H1 (cell line): ENCODE data around the gene ABCC2. TPM values are rescaled to one million over a fixed set of nuclear protein-coding genes. Genes with fewer than 3 reads are reported as not detected.

Experiments used
- CTCF ChIA-PET: fragments of 300-600 bp; sonication (Branson Sonifier 250); formaldehyde crosslinking; loops from one replicate; lab custom pipeline; 2021; ENCODE audit not compliant: partially characterized antibody; lab: Charles Lee
- POLR2A ChIA-PET: fragments of 300-600 bp; sonication (Branson Sonifier 250); formaldehyde crosslinking; loops from one replicate; lab custom pipeline; 2021; ENCODE audit warnings: inconsistent platforms; ENCODE audit not compliant: partially characterized antibody; lab: Charles Lee
- DNase-seq, 2 experiments: peaks; one replicate each; pipeline versions ENCODE4 v3.0.0 to v3.0.0-alpha.2; 2010 to 2022; ENCODE audit warnings: low spot score in 2 of 2, low read depth in 1 of 2, mixed read lengths in 1 of 2
- FAIRE-seq: peaks from 2 replicates; lab custom pipeline; 2011; peaks lifted over from hg19 to GRCh38; lab: Jason Lieb, UNC
- H2AFZ ChIP-seq: 2 replicates; pipeline ENCODE4 v1.8.1; 2012; ENCODE audit warnings: low read length, inconsistent platforms
- H2AK5ac ChIP-seq: 2 replicates; pipeline ENCODE4 v1.6.1; 2013; ENCODE audit warnings: low read depth, low read length
- H2BK120ac ChIP-seq: replicated peaks from 2 replicates; pipeline ENCODE3; 2013; ENCODE audit warnings: low read depth, low read length, inconsistent platforms
- H2BK12ac ChIP-seq: 2 replicates; pipeline ENCODE4 v1.6.1; 2013; ENCODE audit warnings: low read depth, low read length
- H2BK15ac ChIP-seq: 2 replicates; pipeline ENCODE4 v1.6.1; 2013; ENCODE audit warnings: low read length
- H2BK20ac ChIP-seq: 2 replicates; pipeline ENCODE4 v1.6.1; 2013; ENCODE audit warnings: low read length
- H2BK5ac ChIP-seq: 2 replicates; pipeline ENCODE4 v1.6.1; 2013; ENCODE audit warnings: low read depth, low read length
- H3K14ac ChIP-seq: 2 replicates; pipeline ENCODE4 v1.6.1; 2013; ENCODE audit warnings: inconsistent platforms; ENCODE audit not compliant: insufficient read length
- H3K18ac ChIP-seq: 2 replicates; pipeline ENCODE4 v1.6.1; 2013; ENCODE audit warnings: low read length; ENCODE audit errors: extremely low read depth
- H3K23ac ChIP-seq: 2 replicates; pipeline ENCODE4 v1.6.1; 2013; ENCODE audit warnings: inconsistent platforms; ENCODE audit not compliant: insufficient read length
- H3K23me2 ChIP-seq: 2 replicates; pipeline ENCODE4 v1.6.1; 2013; ENCODE audit warnings: low read depth, low read length
- H3K27ac ChIP-seq: 2 replicates; pipeline ENCODE4 v1.6.1; 2011; ENCODE audit warnings: low read depth, low read length, inconsistent platforms
- H3K27me3 ChIP-seq, 4 experiments: replicated peaks in 1 of 4; 1 replicate in 1 of 4; 2 replicates in 3 of 4; pipeline versions ENCODE4 v1.6.1 to v1.8.1; 2011 to 2013; ENCODE audit warnings: low read length in 3 of 4, mild to moderate bottlenecking in 3 of 4, inconsistent platforms in 2 of 4, mixed read lengths in 2 of 4, moderate library complexity in 1 of 4; ENCODE audit not compliant: control insufficient read depth in 3 of 4, insufficient read depth in 3 of 4; ENCODE audit errors: extremely low read depth in 1 of 4
- H3K36me3 ChIP-seq, 4 experiments: 2 replicates each; pipeline versions ENCODE4 v1.6.1 to v1.8.1; 2011 to 2013; ENCODE audit warnings: mild to moderate bottlenecking in 4 of 4, low read length in 3 of 4, moderate library complexity in 2 of 4, control low read depth in 1 of 4, inconsistent platforms in 1 of 4; ENCODE audit not compliant: insufficient read depth in 4 of 4, control insufficient read depth in 2 of 4
- H3K4ac ChIP-seq: replicated peaks from 2 replicates; pipeline ENCODE3; 2013; ENCODE audit warnings: low read length, low read depth, mixed read lengths, inconsistent platforms; ENCODE audit not compliant: insufficient read length
- H3K4me1 ChIP-seq, 4 experiments: replicated peaks in 1 of 4; 1 replicate in 1 of 4; 2 replicates in 3 of 4; pipeline versions ENCODE4 v1.6.1 to v1.8.1; 2011 to 2013; ENCODE audit warnings: low read length in 3 of 4, inconsistent platforms in 2 of 4, mixed read lengths in 1 of 4; ENCODE audit not compliant: insufficient read depth in 4 of 4, control insufficient read depth in 3 of 4
- H3K4me2 ChIP-seq, 2 experiments: 2 replicates each; pipeline versions ENCODE4 v1.6.1 to v1.8.1; 2011 to 2013; ENCODE audit warnings: low read depth in 2 of 2, low read length in 2 of 2, control low read depth in 1 of 2, inconsistent platforms in 1 of 2, mild to moderate bottlenecking in 1 of 2; ENCODE audit not compliant: insufficient read depth in 1 of 2
- H3K4me3 ChIP-seq, 4 experiments: fragments of 200-600, 300-600 bp in 1 of 4; sonication (generic), shearing (Covaris generic), sonication (Bioruptor Twin) in 1 of 4; 2 replicates each; pipeline versions ENCODE4 v1.5.1 to v1.8.1; 2011 to 2016; ENCODE audit warnings: low read length in 4 of 4, low read depth in 3 of 4, control low read depth in 2 of 4, inconsistent platforms in 2 of 4, mild to moderate bottlenecking in 2 of 4, mixed read lengths in 1 of 4, moderate library complexity in 1 of 4; ENCODE audit not compliant: insufficient read depth in 2 of 4; ENCODE audit errors: extremely low read depth in 1 of 4
- H3K56ac ChIP-seq: replicated peaks from 2 replicates; pipeline ENCODE3; 2013; ENCODE audit warnings: low read depth, mild to moderate bottlenecking, mixed read lengths, low read length, inconsistent platforms; ENCODE audit not compliant: insufficient read length
- H3K79me1 ChIP-seq: 2 replicates; pipeline ENCODE4 v1.6.1; 2013; ENCODE audit warnings: low read depth, low read length, control low read depth
- H3K79me2 ChIP-seq, 2 experiments: 2 replicates each; pipeline versions ENCODE4 v1.6.1 to v1.8.1; 2012 to 2013; ENCODE audit warnings: low read length in 2 of 2, mild to moderate bottlenecking in 2 of 2, inconsistent platforms in 1 of 2; ENCODE audit not compliant: insufficient read depth in 2 of 2, control insufficient read depth in 1 of 2
- H3K9ac ChIP-seq, 4 experiments: replicated peaks in 1 of 4; 1 replicate in 1 of 4; 2 replicates in 3 of 4; pipeline versions ENCODE4 v1.6.1 to v1.8.1; 2011 to 2013; ENCODE audit warnings: low read depth in 3 of 4, low read length in 3 of 4, control low read depth in 2 of 4, mild to moderate bottlenecking in 2 of 4, moderate library complexity in 2 of 4, inconsistent platforms in 1 of 4; ENCODE audit errors: extremely low read depth in 1 of 4
- H3K9me3 ChIP-seq, 2 experiments: 2 replicates each; pipeline versions ENCODE4 v1.6.1 to v1.8.1; 2012 to 2013; ENCODE audit warnings: mild to moderate bottlenecking in 2 of 2, moderate library complexity in 2 of 2, control low read depth in 1 of 2, inconsistent platforms in 1 of 2, low read depth in 1 of 2, low read length in 1 of 2, mixed read lengths in 1 of 2; ENCODE audit not compliant: insufficient read depth in 2 of 2
- H4K20me1 ChIP-seq, 2 experiments: replicated peaks in 1 of 2; 2 replicates each; pipeline versions ENCODE3 to v1.8.1; 2011 to 2013; ENCODE audit warnings: inconsistent platforms in 2 of 2, low read length in 2 of 2, mild to moderate bottlenecking in 1 of 2; ENCODE audit not compliant: insufficient read depth in 2 of 2, control insufficient read depth in 1 of 2
- H4K5ac ChIP-seq: 2 replicates; pipeline ENCODE4 v1.6.1; 2013; ENCODE audit warnings: low read length, low read depth, mixed read lengths, inconsistent platforms; ENCODE audit not compliant: insufficient read length
- H4K8ac ChIP-seq: 2 replicates; pipeline ENCODE4 v1.8.0; 2013; ENCODE audit warnings: mild to moderate bottlenecking, moderate library complexity, low read length, inconsistent platforms; ENCODE audit not compliant: insufficient read depth; ENCODE audit errors: extremely low read depth
- H4K91ac ChIP-seq: replicated peaks from 2 replicates; pipeline ENCODE3; 2013; ENCODE audit warnings: low read length, mixed read lengths, inconsistent platforms; ENCODE audit not compliant: insufficient read length
- CBX5 ChIP-seq: fragments of 300-800, 300-1000 bp; sonication (generic); IDR thresholded peaks from 2 replicates; pipeline ENCODE4 v1.7.1; 2016; ENCODE audit warnings: antibody characterized with exemption, low read length, low read depth
- GABPA ChIP-seq: IDR thresholded peaks from 2 replicates; pipeline ENCODE4 v1.6.1; 2011; ENCODE audit warnings: mild to moderate bottlenecking, low read length, moderate library complexity, borderline replicate concordance; ENCODE audit not compliant: insufficient read depth
- SIN3A ChIP-seq, 2 experiments: IDR thresholded peaks in 1 of 2; conservative IDR thresholded peaks in 1 of 2; 2 replicates each; pipeline ENCODE4 v1.6.1; 2011 to 2012; ENCODE audit warnings: low read length in 2 of 2, improper control_type of control experiment in 1 of 2, low read depth in 1 of 2, mild to moderate bottlenecking in 1 of 2
- TEAD4 ChIP-seq: IDR thresholded peaks from 2 replicates; pipeline ENCODE4 v1.6.1; 2012; ENCODE audit warnings: low read depth, low read length, inconsistent platforms, mixed read lengths
- WGBS, 2 experiments: shearing (Covaris generic) in 1 of 2; methylation state at CpG; one replicate each; pipeline versions ENCODE4 v1.1.6 to v1.1.7; 2013 to 2015; ENCODE audit warnings: low lambda C conversion rate in 2 of 2, mixed read lengths in 2 of 2, inconsistent platforms in 1 of 2, low coverage in 1 of 2, missing lambda C conversion rate in 1 of 2; ENCODE audit not compliant: insufficient replicate concordance in 2 of 2, insufficient coverage in 1 of 2, insufficient read length in 1 of 2; ENCODE audit errors: extremely low coverage in 1 of 2, missing lambda C conversion rate in 1 of 2; 5-methylcytosine and 5-hydroxymethylcytosine counted together
- polyA plus RNA-seq, 7 experiments: library from polyadenylated mRNA; depleted of rRNA in 3 of 7; stranded (reverse) in 5 of 7; unstranded in 2 of 7; fragments of >200 nt in 5 of 7; fragments of 200-250 nt in 2 of 7; gene quantifications; 1 replicate in 5 of 7; 2 replicates in 1 of 7; 4 replicates in 1 of 7; pipeline versions ENCODE4 v1.2.1 to v1.2.3, GENCODE V29; 2011 to 2013; ENCODE audit warnings: missing spikeins in 2 of 7, mixed read lengths in 2 of 7
- total RNA-seq: library from RNA; stranded (reverse); fragmentation: NEBNext Ultra II Directional; extraction: Animal tissue kit (Norgen Biotek cat#: 25700); gene quantifications from 2 replicates; pipeline ENCODE4 v1.2.1, GENCODE V29; 2021
- TF ChIP-seq, protein P1 (sequence below): IDR thresholded peaks from 2 replicates; pipeline ENCODE4 v1.6.1; 2012; ENCODE audit warnings: low read length, inconsistent platforms

ABCC2 gene
- total and polyA plus RNA-seq, 2 of the 8 experiments (the other 6 are each of a cell fraction or from before 2014, with no cell fraction given), result 0.74 to 1.1 TPM

DNA sequence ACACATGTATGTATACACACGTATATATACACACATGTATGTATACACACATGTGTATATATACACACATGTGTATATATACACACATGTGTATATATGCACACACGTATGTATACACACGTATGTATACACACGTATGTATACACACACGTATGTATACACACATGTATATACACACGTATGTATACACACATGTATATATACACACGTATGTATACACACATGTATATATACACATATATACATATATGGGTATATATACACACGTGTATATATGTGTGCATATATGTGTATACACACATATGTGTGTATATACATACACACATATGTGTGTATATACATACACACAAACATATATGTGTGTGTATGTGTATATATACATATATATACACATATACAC, 31.7 kb downstream of the ABCC2 start:
- no peak overlapping the region for H4K5ac ChIP-seq
- no peak overlapping the region for H4K91ac ChIP-seq
- 80% methylated on average over 5 of the region's 8 CpGs; no CpG with 5 or more reads in 1 of the 2 experiments for WGBS, 2 experiments
- H3K23me2 ChIP-seq, result no peaks in the 10 kb centered on the region
- H4K20me1 ChIP-seq, result no peaks in the 10 kb centered on the region
- DNase-seq, result no peak
- H3K4ac ChIP-seq, result no peak overlapping the region
- H2BK15ac ChIP-seq, result no peak overlapping the region
- no peak overlapping the region for H2AFZ ChIP-seq
- H3K9me3 ChIP-seq, result no peaks in the 10 kb centered on the region
- H2BK5ac ChIP-seq, result no peak overlapping the region
- no peak overlapping the region for H2AK5ac ChIP-seq
- H3K36me3 ChIP-seq, result no peaks in the 10 kb centered on the region
- H3K27ac ChIP-seq, result no peak overlapping the region
- peaks cover 0 to 1% (median 0%) of the 10 kb centered on the region in 4 experiments; a peak in 1 of 7 replicates for H3K27me3 ChIP-seq
- H3K4me2 ChIP-seq, result no peak overlapping the region
- TF ChIP-seq CBX5 (no peak), GABPA (no peak), TEAD4 (no peak), SIN3A (conservative IDR thresholded peaks at IDR 0.05 in 1 of 2, IDR thresholded peaks at IDR 0.05 in 1 of 2; ENCODE audit: low read depth in 1 of 2, low read length in 2 of 2) (no peak)
- TF ChIP-seq, protein P1, sequence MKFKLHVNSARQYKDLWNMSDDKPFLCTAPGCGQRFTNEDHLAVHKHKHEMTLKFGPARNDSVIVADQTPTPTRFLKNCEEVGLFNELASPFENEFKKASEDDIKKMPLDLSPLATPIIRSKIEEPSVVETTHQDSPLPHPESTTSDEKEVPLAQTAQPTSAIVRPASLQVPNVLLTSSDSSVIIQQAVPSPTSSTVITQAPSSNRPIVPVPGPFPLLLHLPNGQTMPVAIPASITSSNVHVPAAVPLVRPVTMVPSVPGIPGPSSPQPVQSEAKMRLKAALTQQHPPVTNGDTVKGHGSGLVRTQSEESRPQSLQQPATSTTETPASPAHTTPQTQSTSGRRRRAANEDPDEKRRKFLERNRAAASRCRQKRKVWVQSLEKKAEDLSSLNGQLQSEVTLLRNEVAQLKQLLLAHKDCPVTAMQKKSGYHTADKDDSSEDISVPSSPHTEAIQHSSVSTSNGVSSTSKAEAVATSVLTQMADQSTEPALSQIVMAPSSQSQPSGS, result no peak
- no peak overlapping the region for H3K14ac ChIP-seq
- CTCF ChIA-PET, result no interaction called here
- no peak overlapping the region for H2BK120ac ChIP-seq
- H3K79me2 ChIP-seq, result no peaks in the 10 kb centered on the region
- H2BK12ac ChIP-seq, result no peak overlapping the region
- no peak overlapping the region for H2BK20ac ChIP-seq
- no peak for FAIRE-seq
- H3K9ac ChIP-seq, result no peak overlapping the region
- POLR2A ChIA-PET, result interaction anchor here (0.6 kb wide), 1 partner anchor 68 kb away, joined by 4 read pairs; no protein-coding TSS in a partner anchor
- no peaks in the 10 kb centered on the region for H3K79me1 ChIP-seq
- H3K56ac ChIP-seq, result no peak overlapping the region
- H4K8ac ChIP-seq, result no peak overlapping the region
- H3K18ac ChIP-seq, result no peak overlapping the region
- H3K4me3 ChIP-seq, result no peak overlapping the region
- H3K4me1 ChIP-seq, result no peaks in the 10 kb centered on the region
- no peak overlapping the region for H3K23ac ChIP-seq
